GM12865 (cell line): ENCODE results near the gene TARM1.
"Not testable (repeated sequence)": the region's sequence is repeated elsewhere in the genome, so short reads cannot be mapped to it uniquely, and the experiment has no call there.

Experiments
- DNase-seq: peaks from one replicate; pipeline ENCODE4 v3.0.0; 2010; ENCODE audit warnings: low read depth
- H3K4me3 ChIP-seq: 2 replicates; pipeline ENCODE4 v1.5.1; 2011; ENCODE audit warnings: mild to moderate bottlenecking, low read depth, low read length, control low read depth
- TF ChIP-seq, protein P1 (sequence below): IDR thresholded peaks from 2 replicates; pipeline ENCODE4 v1.5.1; 2011; ENCODE audit warnings: low read length, control low read depth, low read depth, inconsistent platforms; ENCODE audit not compliant: insufficient read depth; ENCODE audit errors: missing control alignments

Gene TARM1

DNA sequence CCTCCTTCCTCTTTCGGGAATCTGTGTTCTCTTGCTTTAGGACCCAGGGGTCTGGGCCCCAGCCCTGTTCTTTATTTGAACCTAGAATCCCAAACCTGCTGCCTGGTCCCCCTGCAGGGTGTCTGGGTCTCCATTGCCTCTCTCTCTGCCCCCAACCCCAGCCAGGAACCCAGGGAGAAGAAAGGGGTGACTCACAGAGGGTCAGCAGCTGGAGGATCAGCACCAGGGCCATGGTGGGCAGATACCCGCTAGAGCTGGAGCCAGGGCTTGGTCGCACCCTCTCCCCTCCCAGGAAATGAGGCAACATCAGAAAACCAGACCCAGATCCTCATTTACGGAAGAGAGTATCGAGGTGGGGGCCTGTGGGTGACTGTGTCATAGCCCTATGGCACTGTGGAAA lies 19.4 kb upstream of the TARM1 start, which contains the start of gene OSCAR:
TSS of gene OSCAR (minus strand) at position 243 of the 400 bp plus-strand sequence. CDS start at position 232, 11 bp downstream.
- TF ChIP-seq, protein P1, sequence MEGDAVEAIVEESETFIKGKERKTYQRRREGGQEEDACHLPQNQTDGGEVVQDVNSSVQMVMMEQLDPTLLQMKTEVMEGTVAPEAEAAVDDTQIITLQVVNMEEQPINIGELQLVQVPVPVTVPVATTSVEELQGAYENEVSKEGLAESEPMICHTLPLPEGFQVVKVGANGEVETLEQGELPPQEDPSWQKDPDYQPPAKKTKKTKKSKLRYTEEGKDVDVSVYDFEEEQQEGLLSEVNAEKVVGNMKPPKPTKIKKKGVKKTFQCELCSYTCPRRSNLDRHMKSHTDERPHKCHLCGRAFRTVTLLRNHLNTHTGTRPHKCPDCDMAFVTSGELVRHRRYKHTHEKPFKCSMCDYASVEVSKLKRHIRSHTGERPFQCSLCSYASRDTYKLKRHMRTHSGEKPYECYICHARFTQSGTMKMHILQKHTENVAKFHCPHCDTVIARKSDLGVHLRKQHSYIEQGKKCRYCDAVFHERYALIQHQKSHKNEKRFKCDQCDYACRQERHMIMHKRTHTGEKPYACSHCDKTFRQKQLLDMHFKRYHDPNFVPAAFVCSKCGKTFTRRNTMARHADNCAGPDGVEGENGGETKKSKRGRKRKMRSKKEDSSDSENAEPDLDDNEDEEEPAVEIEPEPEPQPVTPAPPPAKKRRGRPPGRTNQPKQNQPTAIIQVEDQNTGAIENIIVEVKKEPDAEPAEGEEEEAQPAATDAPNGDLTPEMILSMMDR = no peak
- no peak for DNase-seq
- H3K4me3 ChIP-seq = no peak within 1 kb of the TSS

DNA sequence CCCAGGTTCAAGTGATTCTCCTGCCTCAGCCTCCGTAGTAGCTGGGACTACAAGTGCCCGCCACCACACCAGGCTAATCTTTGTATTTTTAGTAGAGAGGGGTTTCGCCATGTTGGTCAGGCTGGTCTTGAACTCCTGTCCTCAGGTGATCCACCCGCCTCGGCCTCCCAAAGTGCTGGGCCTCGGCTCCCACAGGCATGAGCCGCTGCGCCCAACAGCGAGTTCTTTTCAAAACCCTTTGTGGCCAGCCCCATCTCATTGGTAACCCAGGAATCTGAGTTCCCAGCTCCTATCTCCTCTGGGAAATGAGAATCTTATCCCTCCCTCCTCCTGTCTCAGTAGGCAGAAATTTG lies 18.7 kb upstream of the TARM1 start:
- not testable (repeated sequence) for H3K4me3 ChIP-seq, DNase-seq

DNA sequence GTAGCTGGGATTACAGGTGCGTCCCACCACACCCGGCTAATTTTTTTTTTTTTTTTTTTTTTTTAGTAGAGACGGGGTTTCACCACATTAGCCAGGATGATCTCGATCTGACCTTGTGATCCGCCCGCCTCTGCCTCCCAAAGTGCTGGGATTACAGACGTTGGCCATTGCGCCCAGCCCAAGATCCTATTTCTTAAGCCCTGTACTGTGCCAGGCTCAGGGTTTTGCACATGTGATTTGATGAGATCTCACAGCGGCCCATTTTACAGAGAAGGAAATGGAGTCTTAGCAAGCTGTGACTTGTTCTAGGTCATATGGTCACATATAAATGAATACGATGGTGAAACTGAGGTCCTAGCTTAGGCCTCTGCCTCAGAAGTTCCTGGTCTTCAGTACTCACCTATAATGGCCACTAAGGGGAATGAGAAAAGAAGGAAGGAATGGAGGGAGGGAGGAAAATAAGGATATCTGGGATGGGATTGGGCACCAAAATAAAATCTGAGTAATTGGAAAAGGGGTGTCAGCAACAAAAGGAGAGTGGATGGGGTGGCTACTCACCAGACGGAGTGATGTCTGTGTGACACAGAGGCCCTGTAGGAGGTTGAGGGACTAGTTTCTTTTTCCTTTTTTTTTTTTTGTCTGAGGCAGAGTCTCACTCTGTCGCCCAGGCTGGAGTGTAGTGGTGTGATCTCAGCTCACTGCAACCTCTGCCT lies 18.2 kb upstream of the TARM1 start:
- no peak overlapping the region for H3K4me3 ChIP-seq
- no peak for DNase-seq
- TF ChIP-seq, protein P1 = no peak

DNA sequence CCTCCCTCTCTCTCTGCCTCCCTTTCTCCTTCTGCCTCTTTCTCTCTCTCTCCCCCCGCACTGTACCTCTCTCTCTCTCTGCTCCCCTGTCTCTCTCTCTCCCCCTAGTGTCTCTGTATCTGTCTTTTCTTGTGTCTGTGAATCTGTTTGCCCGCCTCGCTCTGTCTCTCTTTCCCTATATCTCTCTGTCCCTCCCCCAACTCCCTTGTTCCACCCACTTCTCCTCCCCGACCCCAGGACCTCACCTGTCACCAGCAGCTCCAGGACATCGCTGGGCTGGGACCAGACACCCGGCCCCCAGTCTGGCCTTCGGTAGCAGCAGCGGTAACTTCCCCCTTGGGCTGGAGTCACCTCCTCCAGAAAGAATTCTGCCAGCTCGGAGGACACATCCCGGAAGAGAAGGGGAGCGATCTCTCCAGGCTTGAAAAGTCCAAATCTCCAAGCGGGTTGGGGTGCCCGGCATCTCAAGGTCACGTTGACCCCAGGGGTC lies 15.5 kb upstream of the TARM1 start:
- TF ChIP-seq, protein P1 = no peak
- DNase-seq = no peak
- H3K4me3 ChIP-seq = no peak overlapping the region

DNA sequence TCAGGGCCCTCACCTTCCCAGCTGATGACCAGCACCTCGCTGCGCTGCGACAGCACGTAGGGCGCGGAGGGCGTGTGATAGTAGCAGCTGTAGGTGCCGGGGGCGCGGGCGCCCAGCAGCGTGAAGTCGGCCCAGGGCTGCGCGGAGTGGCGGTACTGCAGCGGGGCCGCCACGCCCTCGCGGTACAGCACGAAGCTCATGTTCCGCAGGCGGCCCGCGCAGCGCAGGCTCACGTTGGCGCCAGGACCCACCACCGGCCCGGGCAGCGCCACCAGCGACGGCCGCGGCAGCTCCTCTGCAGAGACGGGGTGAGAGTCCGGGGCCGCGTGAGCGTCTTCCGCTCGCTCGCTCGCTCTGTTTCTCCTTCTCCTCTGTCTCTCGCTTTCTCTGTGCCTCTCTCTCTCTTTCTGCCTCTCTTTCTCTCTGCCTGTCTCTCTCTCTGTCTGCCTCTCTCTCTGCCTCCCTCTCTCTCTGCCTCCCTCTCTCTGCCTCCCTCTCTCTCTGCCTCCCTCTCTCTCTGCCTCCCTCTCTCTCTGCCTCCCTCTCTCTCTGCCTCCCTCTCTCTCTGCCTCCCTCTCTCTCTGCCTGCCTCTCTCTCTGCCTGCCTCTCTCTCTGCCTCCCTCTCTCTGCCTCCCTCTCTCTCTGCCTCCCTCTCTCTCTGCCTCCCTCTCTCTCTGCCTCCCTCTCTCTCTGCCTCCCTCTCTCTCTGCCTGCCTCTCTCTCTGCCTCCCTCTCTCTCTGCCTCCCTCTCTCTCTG lies 14.9 kb upstream of the TARM1 start:
- not testable (repeated sequence) for H3K4me3 ChIP-seq
- DNase-seq = peak; percentile 40

DNA sequence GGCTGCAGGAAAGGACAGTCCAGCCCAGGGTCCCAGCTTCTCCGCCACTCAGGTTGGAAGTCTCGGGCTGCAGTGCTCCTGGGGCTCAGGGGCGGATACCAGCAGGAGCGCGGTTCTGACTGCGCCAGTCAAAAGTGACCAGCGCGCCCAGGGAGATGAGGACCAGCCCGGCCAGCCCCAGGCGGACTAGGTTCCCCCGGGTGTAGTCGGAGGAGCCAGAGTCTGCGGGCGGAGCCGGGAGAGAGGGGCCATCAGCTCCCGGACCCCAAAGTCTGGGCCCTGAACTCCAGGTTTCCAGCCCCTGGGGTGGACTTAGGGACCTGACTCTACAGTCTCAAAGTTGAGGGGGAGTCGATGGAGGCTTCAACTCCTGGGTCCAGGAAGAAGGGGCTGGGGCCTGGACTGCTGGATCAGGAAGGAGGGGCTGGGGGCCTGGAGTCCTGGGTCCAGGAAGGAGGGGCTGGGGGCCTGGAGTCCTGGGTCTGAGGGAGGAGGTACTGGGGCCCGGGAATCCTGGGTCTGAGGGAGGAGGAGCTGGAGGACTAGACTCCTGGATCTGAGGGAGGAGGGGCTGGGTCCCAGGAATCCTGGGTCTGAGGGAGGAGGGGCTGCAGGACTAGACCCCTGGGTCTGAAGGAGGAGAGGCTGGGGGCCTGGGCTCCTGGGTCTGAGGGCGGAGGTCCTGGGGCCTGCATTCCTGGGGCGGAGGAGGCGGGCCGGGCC lies 14.1 kb upstream of the TARM1 start:
- DNase-seq = no peak
- H3K4me3 ChIP-seq = no peak overlapping the region
- TF ChIP-seq, protein P1 = no peak

DNA sequence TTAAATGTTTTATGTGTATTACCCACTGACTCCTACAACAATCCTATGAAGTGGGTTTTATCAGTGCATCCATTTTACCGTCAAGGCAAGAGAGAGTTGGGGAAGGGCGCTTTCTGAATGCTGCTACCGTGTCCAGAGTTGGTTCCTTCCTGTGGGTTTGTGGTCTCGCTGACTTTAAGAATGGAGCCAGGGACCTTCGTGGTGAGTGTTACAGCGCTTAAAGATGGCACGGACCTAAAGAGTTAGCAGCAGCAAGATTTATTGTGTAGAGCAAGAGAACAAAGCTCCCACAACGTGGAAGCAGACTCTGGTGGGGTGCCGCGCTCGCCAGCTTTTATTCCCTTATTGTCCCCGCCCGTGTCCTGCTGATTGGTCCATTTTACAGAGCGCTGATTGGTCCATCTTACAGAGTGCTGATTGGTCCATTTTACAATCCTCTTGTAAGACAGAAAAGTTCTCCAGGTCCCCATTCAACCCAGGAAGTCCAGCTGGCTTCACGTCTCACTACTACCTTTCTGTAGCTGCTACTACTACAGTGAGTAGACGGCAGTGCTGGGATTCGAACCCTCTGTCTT lies 13.3 kb upstream of the TARM1 start:
- H3K4me3 ChIP-seq = no peak overlapping the region
- no peak for DNase-seq
- TF ChIP-seq, protein P1 = no peak
